DMS114 treated with DMSO at 0.1 percent for 48 hours (cell line): ENCODE measurements around the gene GRIK1.
"Not testable (repeated sequence)": the region's sequence is repeated elsewhere in the genome, so short reads cannot be mapped to it uniquely, and the experiment has no call there.

Source experiments
- DNase-seq: peaks from one replicate; lab custom pipeline; 2025; ENCODE audit not compliant: unreplicated experiment; lab: John Stamatoyannopoulos, UW

Gene GRIK1

DNA sequence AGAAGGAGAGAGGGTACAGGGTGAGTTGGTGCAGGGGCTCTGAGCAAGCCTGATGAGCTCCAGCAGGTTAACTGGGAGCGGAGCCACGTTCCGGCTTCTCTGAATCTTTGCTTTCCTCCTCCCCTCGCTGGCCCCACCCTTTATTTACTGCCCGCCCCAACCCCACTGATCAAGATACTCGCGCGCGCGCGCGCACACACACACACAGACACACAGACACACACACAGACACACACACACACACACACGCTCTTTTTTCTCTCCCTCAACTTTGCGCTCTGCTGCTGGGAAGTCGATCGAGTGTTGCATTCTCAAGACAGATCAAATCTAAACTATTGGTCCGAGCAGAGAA lies at the start of gene GRIK1:
Gene GRIK1, minus strand, starts transcription at position 73 of the 352 bp plus-strand sequence.
- no peak for DNase-seq

DNA sequence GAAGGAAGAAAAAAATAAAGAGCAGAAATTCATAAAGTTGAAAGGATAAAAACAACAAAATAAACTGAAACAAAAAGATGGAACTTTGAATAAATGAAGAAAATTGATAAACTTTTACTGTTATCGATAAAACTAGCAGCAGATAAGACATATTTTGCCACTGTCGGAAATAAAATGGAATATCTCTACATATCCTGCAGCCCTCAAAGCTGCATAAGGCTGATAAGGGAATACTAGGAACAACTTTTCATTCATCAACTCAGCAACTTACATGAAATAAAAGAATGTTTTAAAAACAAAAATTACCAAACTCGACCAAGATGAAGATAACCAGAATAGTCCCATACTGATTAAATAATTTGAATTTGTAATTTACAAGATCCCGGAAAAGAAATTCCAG lies 48.0 kb upstream of the GRIK1 start:
- no peak for DNase-seq

DNA sequence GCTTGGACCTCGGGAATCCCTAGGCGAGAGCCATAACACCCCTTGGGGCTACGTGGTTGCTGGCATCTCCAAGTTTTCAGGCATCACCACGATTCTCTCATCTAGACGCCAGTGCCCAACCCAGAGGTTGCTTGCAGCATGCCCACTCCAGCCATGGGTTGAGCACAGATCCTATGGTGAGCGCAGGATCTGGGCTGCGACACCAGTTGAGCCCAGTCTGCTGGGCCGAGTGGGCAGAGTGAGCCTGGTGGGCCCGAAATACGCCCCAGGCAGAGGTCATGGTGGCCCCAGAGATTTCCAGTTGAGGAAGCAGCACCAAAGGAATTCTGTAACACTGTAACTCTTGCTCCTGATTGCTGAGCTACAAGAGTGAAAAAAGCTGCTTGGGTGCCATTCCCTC lies 46.1 kb upstream of the GRIK1 start:
- DNase-seq, result no peak

GRCh38 chr21:29979043-29979442 lies 39.2 kb upstream of the GRIK1 start:
- no peak for DNase-seq

- no peak for DNase-seq
These were observed 36.0 kb upstream of the GRIK1 start for GRCh38 chr21:29975776-29976175.

GRCh38 chr21:29973258-29973657 lies 33.5 kb upstream of the GRIK1 start:
- no peak for DNase-seq

DNA sequence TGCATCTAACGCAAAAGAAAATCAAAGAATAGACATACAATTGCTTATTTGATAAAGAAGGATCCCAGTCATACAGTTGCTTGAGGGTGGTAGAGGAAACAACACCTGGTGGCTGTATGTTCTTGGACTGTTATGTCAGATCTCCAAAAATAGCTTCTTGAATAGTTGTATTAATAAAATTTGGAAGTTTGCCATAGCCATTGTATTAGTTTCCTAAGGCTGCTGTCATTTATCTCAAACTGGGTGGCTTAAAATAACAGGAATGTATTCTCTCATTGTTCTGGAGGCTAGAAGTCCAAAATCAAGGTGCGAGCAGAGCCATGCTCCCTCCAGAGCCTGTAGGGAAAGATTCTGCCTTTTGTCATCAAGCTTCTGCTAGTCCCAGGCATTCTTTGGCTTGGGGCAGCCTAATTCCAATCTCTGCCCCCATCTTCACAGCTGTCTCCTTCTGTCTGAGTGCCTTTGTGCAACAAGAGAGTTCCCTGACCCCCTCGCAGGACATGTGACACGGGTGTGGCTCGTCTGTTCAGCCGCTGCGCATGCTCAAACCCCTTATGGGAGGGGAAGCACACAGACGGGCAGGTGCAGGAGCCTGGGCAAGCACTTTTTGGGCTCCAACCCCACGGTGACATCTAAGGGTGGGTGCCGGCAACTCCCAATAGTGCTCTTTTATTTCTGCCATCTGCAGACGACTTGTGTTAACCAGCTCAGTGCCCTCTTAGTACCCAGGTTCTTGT lies 21.7 kb upstream of the GRIK1 start:
- no peak for DNase-seq

DNA sequence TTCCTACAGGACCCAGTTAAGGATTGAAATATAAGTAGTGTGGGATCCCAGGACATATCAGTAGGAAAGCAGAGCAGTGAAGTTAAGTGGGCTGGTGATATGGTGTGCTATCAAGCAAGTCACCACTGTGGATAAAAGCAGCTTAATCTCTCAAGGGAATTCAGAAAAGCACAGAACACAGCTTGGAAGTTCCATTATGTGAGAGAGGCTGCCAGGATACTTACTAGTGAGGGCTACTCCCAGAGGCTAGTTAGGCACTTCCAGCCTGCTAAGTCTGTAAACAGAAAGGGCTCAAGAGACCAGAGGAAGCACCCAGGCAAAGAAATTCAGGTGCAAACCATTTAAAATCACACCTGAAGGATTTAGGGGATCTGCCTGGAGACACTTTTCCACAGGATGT lies 18.8 kb upstream of the GRIK1 start:
- DNase-seq, result no peak

GRCh38 chr21:29958035-29958434 lies 18.2 kb upstream of the GRIK1 start:
- DNase-seq, result not testable (repeated sequence)

GRCh38 chr21:29953690-29954089 lies 13.9 kb upstream of the GRIK1 start:
- DNase-seq, result no peak

DNA sequence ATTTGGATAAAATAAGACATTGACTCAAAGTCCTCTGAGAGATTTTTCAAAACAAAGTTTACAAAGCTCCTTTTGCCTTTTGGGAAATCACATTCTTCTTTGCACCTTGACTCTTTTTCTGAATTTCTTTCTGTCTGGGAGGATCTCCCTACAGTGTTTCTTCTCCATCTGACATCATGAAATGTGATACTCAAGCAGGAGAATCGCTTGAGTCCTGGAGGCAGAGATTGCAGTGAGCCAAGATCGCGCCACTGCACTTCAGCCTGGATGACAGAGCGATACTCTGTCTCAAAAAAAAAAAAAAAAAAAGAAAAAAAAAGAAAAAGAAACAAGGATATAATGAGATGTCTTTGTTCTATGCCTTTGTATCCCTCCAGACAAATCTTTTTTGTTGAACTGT lies 13.3 kb upstream of the GRIK1 start:
- DNase-seq, result no peak

DNA sequence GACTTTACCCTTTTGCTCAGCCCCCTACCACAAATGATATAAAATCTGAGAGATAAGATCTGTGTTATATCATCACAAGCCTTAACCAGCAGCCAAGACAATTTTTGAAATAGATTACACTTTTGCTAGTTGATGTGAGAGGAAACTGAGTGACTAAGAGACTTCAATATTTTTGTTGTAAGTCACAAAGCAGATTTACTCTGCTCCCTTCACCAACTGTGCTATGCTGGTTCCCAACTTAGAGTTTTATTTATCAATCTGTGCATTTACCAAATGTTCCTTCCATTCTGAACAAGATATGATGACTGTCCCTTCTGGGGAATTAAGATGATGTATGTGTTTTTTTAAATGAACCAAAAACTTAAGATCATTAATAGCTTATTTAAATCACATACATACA lies 12.1 kb upstream of the GRIK1 start:
- no peak for DNase-seq

- no peak for DNase-seq
These were observed 10.2 kb upstream of the GRIK1 start for GRCh38 chr21:29949991-29950390.

DNA sequence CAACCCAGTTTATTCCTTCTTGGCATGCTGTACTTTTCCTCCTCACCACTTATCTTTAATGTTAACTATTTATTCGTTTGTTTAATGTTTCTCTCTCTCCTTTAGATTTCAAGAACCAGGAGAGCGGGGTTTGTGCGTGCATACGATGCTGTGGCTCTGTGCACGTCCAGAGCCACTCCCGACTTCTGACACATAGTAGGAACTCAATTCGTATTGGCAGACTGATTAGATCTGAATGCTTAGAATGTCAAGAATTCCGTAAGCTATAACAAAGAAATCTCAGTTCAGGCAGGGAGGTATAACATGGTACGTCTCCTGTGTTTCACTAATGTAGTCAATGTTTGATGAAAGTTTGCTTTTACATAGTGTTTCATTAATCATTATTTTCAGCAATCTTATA lies 7.3 kb upstream of the GRIK1 start:
- DNase-seq, result no peak

- no peak for DNase-seq
These were observed 4.1 kb upstream of the GRIK1 start for GRCh38 chr21:29943885-29944284.

DNA sequence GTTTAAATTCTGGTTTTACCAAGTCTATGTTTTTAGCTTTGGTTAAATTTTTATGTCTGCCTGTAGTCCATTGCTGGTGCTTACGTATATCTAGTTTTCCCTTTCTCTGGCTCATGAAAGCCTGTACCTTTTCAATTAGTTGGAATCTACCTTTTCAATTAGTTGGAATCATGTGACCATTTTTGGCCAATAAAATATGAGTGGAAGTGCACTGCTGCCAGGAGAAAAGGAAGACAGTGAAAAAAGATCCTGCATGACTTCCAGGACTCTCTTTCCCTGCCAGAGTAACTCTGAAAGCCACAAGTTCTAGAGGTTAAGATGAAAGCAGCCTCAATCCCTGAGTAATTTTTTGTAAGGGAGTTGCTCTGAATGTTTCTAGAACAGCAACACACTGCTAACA lies 2.2 kb upstream of the GRIK1 start:
- DNase-seq, result no peak

DNA sequence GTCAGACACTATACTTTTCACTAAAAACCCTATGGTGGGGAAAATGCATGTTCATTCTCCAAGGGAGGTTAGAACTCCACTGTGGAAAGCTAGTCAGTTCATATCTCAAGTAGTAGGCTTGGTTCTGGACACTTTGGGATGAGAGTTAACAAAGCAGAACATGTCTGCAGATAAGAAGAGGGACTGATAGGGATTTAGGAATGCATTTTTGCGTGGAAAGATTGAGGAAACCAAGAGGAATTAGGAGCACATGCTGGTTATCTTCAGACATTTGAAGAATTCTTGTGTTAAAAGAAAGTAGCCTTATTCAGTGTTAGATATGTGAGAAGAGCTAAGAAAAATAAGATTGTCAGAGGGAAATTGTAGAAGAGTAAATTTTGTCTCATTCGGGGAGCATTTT lies 1.2 kb upstream of the GRIK1 start:
- no peak for DNase-seq

- no peak for DNase-seq
These were observed 565 bp upstream of the GRIK1 start for GRCh38 chr21:29940361-29940760.

GRCh38 chr21:29939104-29939923 lies 482 bp downstream of the GRIK1 start:
- DNase-seq, result no peak

GRCh38 chr21:29938776-29939103 lies 1.1 kb downstream of the GRIK1 start:
- no peak for DNase-seq

- no peak for DNase-seq
These were observed 6.7 kb downstream of the GRIK1 start for GRCh38 chr21:29933088-29933487.

DNA sequence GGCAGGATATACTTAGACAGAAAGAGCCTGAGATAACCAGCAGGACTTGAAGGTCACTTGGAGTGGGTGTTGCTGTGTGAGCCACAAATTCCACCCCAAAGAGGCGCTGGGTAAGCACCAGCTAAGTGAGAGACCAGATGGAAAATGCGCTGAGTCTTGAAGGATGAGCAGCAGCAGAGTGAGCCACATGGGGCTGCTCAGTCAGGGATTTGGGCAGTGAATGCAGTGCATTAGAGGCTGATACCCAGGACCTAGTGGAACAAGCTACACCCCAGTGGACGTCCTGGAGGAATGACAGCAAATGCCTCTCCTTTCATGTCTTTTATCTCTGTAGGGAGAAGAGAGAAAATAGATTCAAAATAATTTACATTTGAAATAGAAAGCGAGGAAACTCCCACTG lies 11.3 kb downstream of the GRIK1 start:
- DNase-seq, result no peak

DNA sequence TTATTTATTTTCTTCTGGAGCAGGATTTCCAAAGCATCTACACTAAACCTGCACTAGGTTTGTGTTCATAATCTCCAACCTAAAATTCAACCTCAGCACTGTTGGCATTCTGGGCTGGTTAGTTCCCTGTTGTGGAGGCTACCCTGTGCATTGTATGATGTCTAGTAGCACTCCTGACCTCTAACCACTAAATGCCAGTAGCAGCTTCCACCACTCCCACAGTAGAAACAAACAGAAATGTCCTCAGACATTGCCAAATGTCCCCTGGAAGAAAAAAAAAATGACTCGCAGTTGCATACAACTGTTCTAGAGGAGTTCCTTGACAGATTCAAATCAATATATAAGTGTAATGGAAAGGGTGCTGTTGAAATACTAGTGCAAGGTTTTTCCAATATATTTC lies 18.9 kb downstream of the GRIK1 start:
- no peak for DNase-seq
